Measurements from ENCODE around the gene LAMC2. TPM values are rescaled to one million over a fixed set of nuclear protein-coding genes. Genes with fewer than 3 reads are reported as not detected.
"Not testable (repeated sequence)": the region's sequence is repeated elsewhere in the genome, so short reads cannot be mapped to it uniquely, and the experiment has no call there.

The LAMC2 gene
- total RNA-seq, 2 experiments from 2014 or later = 0.38 TPM; not detected in 1

DNA sequence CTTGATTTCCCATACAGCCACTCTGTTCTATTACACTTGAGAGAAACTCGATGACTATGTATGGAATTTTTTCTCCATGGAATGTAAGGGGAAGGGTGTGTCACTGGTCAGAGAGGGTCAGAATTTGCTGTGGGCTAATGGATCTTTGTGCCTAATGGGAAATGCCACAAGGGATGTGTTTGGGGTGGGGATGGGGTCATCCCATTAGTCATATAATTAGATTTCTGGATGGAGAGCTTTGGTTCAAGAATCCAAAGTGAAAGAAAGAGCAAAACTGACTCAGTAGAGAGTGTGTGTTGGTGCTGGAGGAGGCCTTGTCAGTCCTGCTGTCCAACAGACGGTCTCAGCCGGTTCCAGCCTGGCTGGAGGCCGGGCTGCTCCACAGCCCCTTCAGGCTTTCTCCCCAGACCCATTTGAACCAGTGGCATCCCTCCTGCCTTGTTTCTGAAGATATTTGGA, 86.4 kb downstream of the LAMC2 start:
- ChIA-PET POLR2A (interaction anchor here (0.7 kb wide), 1 partner anchor 453 kb away, joined by 3 read pairs; no protein-coding TSS in a partner anchor), CTCF (ENCODE audit: unreplicated experiment) (interaction anchor here (1.9 kb wide), 1 partner anchor 10 kb away, joined by 3 read pairs; no protein-coding TSS in a partner anchor)
- Histone ChIP-seq H3K27ac (ENCODE audit: low read depth, low read length, poor library complexity, severe bottlenecking) (no peak overlapping the region), H3K36me3 (ENCODE audit: insufficient read depth, low read length) (no peaks in the 10 kb centered on the region), H3K4me2 (ENCODE audit: low read length) (no peak overlapping the region), H2AFZ (ENCODE audit: low read length) (no peak overlapping the region), H4K20me1 (ENCODE audit: insufficient read depth, low read length) (no peaks in the 10 kb centered on the region), H3K9me2 (ENCODE audit: insufficient read depth, low read length) (no peaks in the 10 kb centered on the region), H3K79me2 (ENCODE audit: insufficient read depth, low read depth, low read length) (no peaks in the 10 kb centered on the region), H3K4me3 (ENCODE audit: low read depth, low read length, poor library complexity, severe bottlenecking) (no peak overlapping the region), H3K9me3 (ENCODE audit: low read length) (no peaks in the 10 kb centered on the region), H3K4me1 (ENCODE audit: insufficient read depth, low read length, poor library complexity, severe bottlenecking) (no peaks in the 10 kb centered on the region)
- no peak for TF ChIP-seq EZH2phosphoT487 (IDR thresholded peaks at IDR 0.05; ENCODE audit: borderline replicate concordance, low read depth, low read length)
- TF ChIP-seq, protein P1, sequence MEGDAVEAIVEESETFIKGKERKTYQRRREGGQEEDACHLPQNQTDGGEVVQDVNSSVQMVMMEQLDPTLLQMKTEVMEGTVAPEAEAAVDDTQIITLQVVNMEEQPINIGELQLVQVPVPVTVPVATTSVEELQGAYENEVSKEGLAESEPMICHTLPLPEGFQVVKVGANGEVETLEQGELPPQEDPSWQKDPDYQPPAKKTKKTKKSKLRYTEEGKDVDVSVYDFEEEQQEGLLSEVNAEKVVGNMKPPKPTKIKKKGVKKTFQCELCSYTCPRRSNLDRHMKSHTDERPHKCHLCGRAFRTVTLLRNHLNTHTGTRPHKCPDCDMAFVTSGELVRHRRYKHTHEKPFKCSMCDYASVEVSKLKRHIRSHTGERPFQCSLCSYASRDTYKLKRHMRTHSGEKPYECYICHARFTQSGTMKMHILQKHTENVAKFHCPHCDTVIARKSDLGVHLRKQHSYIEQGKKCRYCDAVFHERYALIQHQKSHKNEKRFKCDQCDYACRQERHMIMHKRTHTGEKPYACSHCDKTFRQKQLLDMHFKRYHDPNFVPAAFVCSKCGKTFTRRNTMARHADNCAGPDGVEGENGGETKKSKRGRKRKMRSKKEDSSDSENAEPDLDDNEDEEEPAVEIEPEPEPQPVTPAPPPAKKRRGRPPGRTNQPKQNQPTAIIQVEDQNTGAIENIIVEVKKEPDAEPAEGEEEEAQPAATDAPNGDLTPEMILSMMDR (conservative IDR thresholded peaks at IDR 0.05; ENCODE audit: low read length) = no peak
- intact Hi-C loops (cut with micrococcal nuclease; ENCODE audit: unreplicated experiment) = no loop called here
- BruUV-seq (replicated peaks) = no TSS peak
- no peak for DNase-seq (ENCODE audit: low spot score)

DNA sequence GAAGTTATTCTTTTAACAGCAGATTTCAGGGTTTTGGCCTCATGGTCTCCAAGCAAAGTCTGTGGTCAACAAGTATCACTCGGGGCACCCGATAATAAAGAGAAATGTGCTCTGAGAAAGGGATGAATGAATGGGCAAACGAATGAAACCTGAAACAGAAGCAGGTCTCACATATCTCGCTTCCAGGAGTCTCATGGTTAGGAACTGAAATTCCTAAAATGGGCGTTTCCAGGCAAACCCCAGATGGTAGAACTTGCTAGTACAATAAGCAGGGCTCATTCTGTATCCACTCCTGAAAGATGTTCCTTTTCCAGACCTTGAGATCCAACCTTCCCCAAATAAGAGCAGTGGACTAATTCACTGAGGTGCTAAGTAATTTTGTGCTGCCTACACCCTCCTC, 87.2 kb downstream of the LAMC2 start:
- H3K36me3 ChIP-seq (ENCODE audit: insufficient read depth, low read length) = no peaks in the 10 kb centered on the region
- intact Hi-C loops (cut with micrococcal nuclease; ENCODE audit: unreplicated experiment) = no loop called here
- CTCF ChIA-PET (ENCODE audit: unreplicated experiment) = interaction anchor here (0.6 to 1.9 kb wide), 2 partner anchors 11 to 1033 kb away, joined by 3 read pairs; no protein-coding TSS in a partner anchor
- POLR2A ChIA-PET = no interaction called here
- H2AFZ ChIP-seq (ENCODE audit: low read length) = no peak overlapping the region
- TF ChIP-seq, protein P1 (conservative IDR thresholded peaks at IDR 0.05; ENCODE audit: low read length) = no peak
- no peak for TF ChIP-seq EZH2phosphoT487 (IDR thresholded peaks at IDR 0.05; ENCODE audit: borderline replicate concordance, low read depth, low read length)
- no peaks in the 10 kb centered on the region for H3K9me2 ChIP-seq (ENCODE audit: insufficient read depth, low read length)
- DNase-seq (ENCODE audit: low spot score) = no peak
- no peaks in the 10 kb centered on the region for H3K4me1 ChIP-seq (ENCODE audit: insufficient read depth, low read length, poor library complexity, severe bottlenecking)
- H3K27ac ChIP-seq (ENCODE audit: low read depth, low read length, poor library complexity, severe bottlenecking) = no peak overlapping the region
- H4K20me1 ChIP-seq (ENCODE audit: insufficient read depth, low read length) = no peaks in the 10 kb centered on the region
- H3K79me2 ChIP-seq (ENCODE audit: insufficient read depth, low read depth, low read length) = no peaks in the 10 kb centered on the region
- no TSS peak for BruUV-seq (replicated peaks)
- no peaks in the 10 kb centered on the region for H3K9me3 ChIP-seq (ENCODE audit: low read length)
- H3K4me2 ChIP-seq (ENCODE audit: low read length) = no peak overlapping the region
- H3K4me3 ChIP-seq (ENCODE audit: low read depth, low read length, poor library complexity, severe bottlenecking) = no peak overlapping the region

DNA sequence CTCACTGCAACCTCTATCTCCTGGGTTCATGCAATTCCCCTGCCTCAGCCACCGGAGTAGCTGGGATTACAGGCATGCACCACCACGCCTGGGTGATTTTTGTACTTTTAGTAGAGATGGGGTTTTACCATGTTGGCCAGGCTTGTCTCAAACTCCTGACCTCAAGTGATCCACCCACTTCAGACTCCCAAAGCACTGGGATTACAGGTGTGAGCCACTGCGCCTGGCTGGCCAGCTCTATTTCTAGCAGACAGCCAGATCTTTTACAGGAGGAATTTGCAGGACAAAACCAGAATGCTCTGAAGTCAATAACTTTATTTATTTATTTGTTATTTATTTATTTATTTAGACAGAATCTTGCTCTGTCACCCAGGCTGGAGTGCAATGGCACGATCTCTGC, 87.9 kb downstream of the LAMC2 start:
- CTCF ChIA-PET (ENCODE audit: unreplicated experiment); H2AFZ ChIP-seq (ENCODE audit: low read length); DNase-seq (ENCODE audit: low spot score); intact Hi-C loops (cut with micrococcal nuclease; ENCODE audit: unreplicated experiment); H3K27ac ChIP-seq (ENCODE audit: low read depth, low read length, poor library complexity, severe bottlenecking); H3K4me2 ChIP-seq (ENCODE audit: low read length); H3K9me2 ChIP-seq (ENCODE audit: insufficient read depth, low read length); H3K36me3 ChIP-seq (ENCODE audit: insufficient read depth, low read length); BruUV-seq (replicated peaks); H3K4me1 ChIP-seq (ENCODE audit: insufficient read depth, low read length, poor library complexity, severe bottlenecking); H3K79me2 ChIP-seq (ENCODE audit: insufficient read depth, low read depth, low read length); H3K9me3 ChIP-seq (ENCODE audit: low read length); H3K4me3 ChIP-seq (ENCODE audit: low read depth, low read length, poor library complexity, severe bottlenecking); H4K20me1 ChIP-seq (ENCODE audit: insufficient read depth, low read length); POLR2A ChIA-PET: not testable (repeated sequence)
